Activated T-cell treated with anti-CD3 and anti-CD28 coated beads for 24 hours (primary cell): ENCODE results near the gene CDHR1.

ENCODE experiments used
- DNase-seq: peaks from one replicate; pipeline ENCODE4 v3.0.0-alpha.2; 2020; ENCODE audit warnings: low read depth

CDHR1 gene

DNA sequence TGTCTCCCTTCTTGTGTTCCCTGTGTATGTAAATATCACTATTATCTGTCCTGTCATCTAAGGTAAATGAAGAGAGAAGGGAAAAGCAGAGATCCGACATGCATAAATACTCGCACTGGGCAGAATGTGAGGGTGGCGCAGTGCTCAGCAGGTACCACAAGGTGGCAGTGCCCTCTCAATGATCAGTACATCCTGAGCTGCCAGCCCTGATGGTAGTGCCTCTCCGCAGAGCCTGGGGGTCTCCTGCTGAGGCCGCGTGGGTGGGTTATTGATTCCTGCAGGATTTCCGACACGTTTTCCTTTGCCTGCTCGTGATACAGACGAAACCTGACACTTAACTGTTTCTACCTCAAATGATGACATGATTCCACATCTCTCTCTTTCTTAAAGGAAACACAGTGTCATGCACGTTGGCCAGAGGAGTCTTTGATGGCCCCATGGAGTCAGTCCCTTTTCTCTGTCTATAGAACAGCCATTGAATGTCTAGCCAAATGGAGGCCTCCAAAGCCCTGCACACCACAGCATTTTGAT is 70.3 kb downstream of the CDHR1 start:
- peak; percentile 63 for DNase-seq

DNA sequence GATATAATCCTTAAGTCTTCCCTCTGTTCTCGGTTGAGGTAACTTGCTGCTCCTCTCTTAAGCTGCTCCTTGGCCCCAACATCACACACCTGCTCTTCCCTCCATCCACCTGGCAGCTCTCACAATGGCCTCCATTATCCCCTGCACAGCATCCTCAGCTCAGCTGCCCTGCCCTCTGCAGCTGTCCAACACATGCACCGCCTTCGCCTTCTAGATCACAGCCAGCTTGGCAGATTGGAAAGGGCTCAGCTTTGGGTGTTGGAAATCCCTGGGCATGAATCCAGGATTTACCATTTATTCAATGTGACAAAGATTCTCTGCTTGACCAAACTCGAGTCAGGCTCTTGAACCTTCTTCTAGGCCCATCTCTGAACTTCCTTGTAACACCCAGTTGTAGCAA is 71.1 kb downstream of the CDHR1 start:
- DNase-seq, result no peak

- DNase-seq, result peak; percentile 61
Measured at GRCh38 chr10:84267503-84268126, 73.3 kb downstream of the CDHR1 start.

DNA sequence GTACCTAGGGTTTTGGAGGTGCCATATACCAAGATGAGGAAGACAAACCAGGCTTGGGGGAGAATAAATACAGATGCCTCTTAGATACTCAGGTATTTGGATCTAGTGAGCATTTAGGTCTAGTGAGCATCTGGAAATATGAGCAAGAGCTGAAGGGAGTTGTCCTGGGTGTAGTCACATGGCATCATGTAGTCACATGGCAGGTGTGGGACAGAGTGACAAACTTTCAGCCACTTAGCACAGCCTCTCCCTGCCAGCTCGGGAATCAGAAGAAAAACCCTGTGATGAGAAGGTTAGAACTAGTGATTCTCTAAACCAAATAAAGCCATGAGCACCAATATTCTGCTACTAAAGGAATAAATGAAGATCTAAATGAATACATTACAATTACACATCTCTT is 74.8 kb downstream of the CDHR1 start:
- DNase-seq, result no peak
